ENCODE data around the gene HSPG2. TPM values are rescaled to one million over a fixed set of nuclear protein-coding genes. Genes with fewer than 3 reads are reported as not detected.

HSPG2 gene
- polyA plus RNA-seq, 1 donor from 2014 or later, result 0.79 TPM

- no peaks in the 10 kb centered on the region for H4K20me1 ChIP-seq (ENCODE audit: insufficient read depth)
- TF ChIP-seq REST (IDR thresholded peaks at IDR 0.05; ENCODE audit: borderline replicate concordance) (no peak), POLR2AphosphoS5 (IDR thresholded peaks at IDR 0.05) (no peak), EP300 (conservative IDR thresholded peaks at IDR 0.05; ENCODE audit: poor library complexity, severe bottlenecking) (no peak), MXI1 (conservative IDR thresholded peaks at IDR 0.05; ENCODE audit: poor library complexity, severe bottlenecking) (no peak), TAF1 (IDR thresholded peaks at IDR 0.05; ENCODE audit: low read depth) (no peak), CTCF (IDR thresholded peaks at IDR 0.05; ENCODE audit: poor library complexity, severe bottlenecking) (no peak), RAD21 (conservative IDR thresholded peaks at IDR 0.05) (no peak), SMC3 (conservative IDR thresholded peaks at IDR 0.05; ENCODE audit: poor library complexity) (no peak), EZH2 (IDR thresholded peaks at IDR 0.05; ENCODE audit: borderline replicate concordance, insufficient read depth, low read length, poor library complexity, severe bottlenecking) (no peak)
- no peak overlapping the region for H3K27ac ChIP-seq (ENCODE audit: low read length)
- no peaks in the 10 kb centered on the region for H3K79me2 ChIP-seq (replicated peaks; ENCODE audit: insufficient read depth, low read length)
- H3K9me3 ChIP-seq (ENCODE audit: low read length), result no peaks in the 10 kb centered on the region
- no peaks in the 10 kb centered on the region for H3K9me2 ChIP-seq (ENCODE audit: insufficient read depth, low read length)
- H3K4me3 ChIP-seq (ENCODE audit: low read length), result no peak overlapping the region
- H3K9ac ChIP-seq (ENCODE audit: low read length), result no peak overlapping the region
- H2AFZ ChIP-seq (ENCODE audit: low read depth, low read length), result no peak overlapping the region
- no peaks in the 10 kb centered on the region for H3K27me3 ChIP-seq (ENCODE audit: insufficient read depth, low read depth, low read length)
- H3K4me2 ChIP-seq (ENCODE audit: low read length), result no peak overlapping the region
- no peaks in the 10 kb centered on the region for H3F3A ChIP-seq (ENCODE audit: insufficient read depth, low read length, poor library complexity, severe bottlenecking)
- H3K36me3 ChIP-seq (ENCODE audit: insufficient read depth, low read length), result no peaks in the 10 kb centered on the region
These were observed 65.2 kb downstream of the HSPG2 start for GRCh38 chr1:21871943-21872342.

DNA sequence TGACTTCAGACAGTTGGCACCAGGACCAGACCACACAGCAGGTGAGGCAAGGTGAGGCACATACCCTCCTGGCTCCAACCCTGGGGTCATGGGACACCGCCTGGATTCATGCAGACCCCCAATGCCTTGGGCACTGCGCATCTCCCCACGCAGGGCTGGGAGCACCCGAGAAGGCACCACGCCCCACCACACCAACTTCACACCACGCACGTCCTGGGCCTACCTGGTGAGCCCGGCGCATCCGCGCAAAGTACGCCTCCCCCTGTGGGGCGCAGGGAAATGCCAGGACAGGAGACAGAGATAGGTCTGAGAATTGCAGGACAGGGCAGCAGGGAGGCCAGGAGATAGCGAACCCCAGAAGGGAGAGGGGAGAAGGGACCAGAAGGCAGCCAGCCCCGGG, 66.5 kb downstream of the HSPG2 start:
- H3K36me3 ChIP-seq (ENCODE audit: insufficient read depth, low read length), result no peaks in the 10 kb centered on the region
- no peak overlapping the region for H3K4me3 ChIP-seq (ENCODE audit: low read length)
- H3K79me2 ChIP-seq (replicated peaks; ENCODE audit: insufficient read depth, low read length), result no peaks in the 10 kb centered on the region
- H3K4me2 ChIP-seq (ENCODE audit: low read length), result no peak overlapping the region
- H3K9me3 ChIP-seq (ENCODE audit: low read length), result no peaks in the 10 kb centered on the region
- no peak overlapping the region for H3K27ac ChIP-seq (ENCODE audit: low read length)
- no peaks in the 10 kb centered on the region for H3K9me2 ChIP-seq (ENCODE audit: insufficient read depth, low read length)
- no peaks in the 10 kb centered on the region for H3K27me3 ChIP-seq (ENCODE audit: insufficient read depth, low read depth, low read length)
- H3K9ac ChIP-seq (ENCODE audit: low read length), result no peak overlapping the region
- H4K20me1 ChIP-seq (ENCODE audit: insufficient read depth), result no peaks in the 10 kb centered on the region
- H2AFZ ChIP-seq (ENCODE audit: low read depth, low read length), result no peak overlapping the region
- TF ChIP-seq SMC3 (conservative IDR thresholded peaks at IDR 0.05; ENCODE audit: poor library complexity) (no peak), CTCF (IDR thresholded peaks at IDR 0.05; ENCODE audit: poor library complexity, severe bottlenecking) (no peak)
- no peaks in the 10 kb centered on the region for H3F3A ChIP-seq (ENCODE audit: insufficient read depth, low read length, poor library complexity, severe bottlenecking)

All from neural cell (in vitro differentiated cells).